Right renal pelvis (tissue), 4 donors: ENCODE results near the gene SATB2. TPM values are rescaled to one million over a fixed set of nuclear protein-coding genes. Genes with fewer than 3 reads are reported as not detected.

Experiments used
- DNase-seq, 4 donors: peaks; one replicate each; pipeline ENCODE4 v3.0.0-alpha.2; 2013; ENCODE audit warnings: low read depth in 4 of 4, low spot score in 3 of 4, missing footprints in 1 of 4
- polyA plus RNA-seq, 4 donors: library from polyadenylated mRNA; unstranded; fragments of 120-200 nt; gene quantifications; one replicate each; pipeline ENCODE4 v1.2.1, GENCODE V29; 2013; ENCODE audit not compliant: insufficient read length in 4 of 4

SATB2 gene
- polyA plus RNA-seq, 4 donors: 13.0 to 18.4 (median 15.1) TPM

DNA sequence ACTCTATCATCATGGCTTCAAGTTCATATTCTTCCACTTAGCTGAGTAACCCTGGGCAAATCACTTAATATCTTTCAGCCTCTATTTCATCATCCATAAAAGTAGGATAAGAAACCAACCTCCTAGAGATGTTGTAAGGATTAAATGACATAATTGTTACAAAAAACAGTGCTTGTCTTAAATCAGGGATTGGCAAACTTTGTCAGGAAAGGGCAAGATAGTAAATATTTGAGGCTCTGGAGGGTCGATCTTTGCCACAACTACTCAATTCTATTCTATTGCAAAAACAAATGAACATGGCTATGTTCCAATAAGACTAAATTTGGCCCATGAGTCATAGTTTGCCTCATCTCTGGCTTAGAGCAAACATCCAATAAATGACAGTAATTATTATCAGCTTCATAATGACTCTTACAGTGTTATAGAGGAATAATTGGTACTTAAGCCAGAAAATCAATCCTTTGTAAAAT lies 184.7 kb downstream of the SATB2 start:
- DNase-seq: no peak

- no peak for DNase-seq
Measured at GRCh38 chr2:199261936-199262335, 195.8 kb downstream of the SATB2 start.

- no peak for DNase-seq
Measured at GRCh38 chr2:199261239-199261638, 196.5 kb downstream of the SATB2 start.

GRCh38 chr2:199259671-199260070 lies 198.1 kb downstream of the SATB2 start:
- DNase-seq: no peak

DNA sequence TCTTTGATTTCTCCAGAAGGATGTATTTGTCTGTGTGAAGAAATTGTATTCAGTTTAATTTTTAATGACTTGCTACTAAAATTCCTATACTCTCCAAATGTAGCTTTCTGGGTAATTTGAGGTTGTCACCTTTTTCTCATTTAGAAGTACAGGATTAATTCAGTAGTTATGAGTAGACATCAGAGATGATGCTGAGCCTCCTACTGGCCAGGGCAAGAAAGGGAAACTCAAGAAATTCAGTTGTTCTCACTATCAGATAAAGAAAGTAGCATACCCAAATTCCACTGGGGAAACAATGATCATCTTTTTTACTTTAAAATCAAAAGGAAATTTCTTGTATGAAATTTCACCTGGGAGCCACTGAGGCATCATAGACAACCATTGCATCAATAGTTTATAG lies 199.4 kb downstream of the SATB2 start:
- no peak for DNase-seq

DNA sequence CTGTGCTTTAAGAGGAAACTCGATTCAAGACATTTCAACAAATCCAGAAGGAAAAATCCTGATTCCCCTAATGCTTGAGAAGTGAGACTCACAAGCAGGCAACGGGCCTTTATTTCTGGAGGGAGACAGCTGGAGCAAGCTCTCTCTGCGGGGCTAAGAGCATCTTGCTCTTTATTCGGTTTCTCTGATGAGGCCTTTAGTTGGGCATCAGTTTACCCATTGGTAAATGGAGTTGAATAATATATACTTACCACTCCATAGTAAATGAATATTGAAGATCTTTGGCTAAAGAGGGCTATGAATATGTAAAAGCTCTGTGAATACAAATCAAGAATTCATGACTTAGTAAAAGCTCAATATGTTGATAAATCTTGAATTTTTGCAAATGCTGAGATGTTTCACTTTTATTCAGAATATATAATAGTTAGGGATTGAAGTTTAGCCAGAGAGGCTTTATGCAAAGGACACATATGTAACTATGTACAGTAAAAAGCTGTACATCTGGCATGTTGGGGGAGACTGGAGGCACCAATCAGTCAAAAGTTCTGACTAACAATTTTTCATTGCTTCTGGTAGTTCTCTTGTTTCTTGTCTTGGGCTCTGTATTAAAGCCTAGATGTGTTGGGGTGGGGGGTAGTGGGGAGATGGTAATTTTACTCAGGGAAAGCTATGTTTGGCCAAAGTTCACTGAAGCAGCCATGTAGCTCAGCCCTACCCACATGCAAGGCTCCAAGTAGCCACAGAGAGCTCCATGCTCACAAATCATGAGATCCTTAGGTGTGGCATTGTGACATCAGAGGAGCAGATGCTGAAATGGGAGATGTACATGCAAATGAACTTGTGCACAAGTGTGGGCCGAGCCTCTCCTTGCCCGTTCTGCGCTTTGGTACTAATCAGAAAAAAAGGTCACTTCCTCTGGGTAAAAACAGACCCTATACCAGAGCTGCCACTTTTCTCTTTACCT lies 200.2 kb downstream of the SATB2 start:
- DNase-seq: no peak

- DNase-seq: no peak
Measured at GRCh38 chr2:199230091-199230490, 227.6 kb downstream of the SATB2 start.

- DNase-seq: no peak
Measured at GRCh38 chr2:199228887-199229819, 228.6 kb downstream of the SATB2 start.

GRCh38 chr2:199223791-199224190 lies 233.9 kb downstream of the SATB2 start:
- DNase-seq: no peak

- DNase-seq: no peak
Measured at GRCh38 chr2:199220920-199221319, 236.8 kb downstream of the SATB2 start.

DNA sequence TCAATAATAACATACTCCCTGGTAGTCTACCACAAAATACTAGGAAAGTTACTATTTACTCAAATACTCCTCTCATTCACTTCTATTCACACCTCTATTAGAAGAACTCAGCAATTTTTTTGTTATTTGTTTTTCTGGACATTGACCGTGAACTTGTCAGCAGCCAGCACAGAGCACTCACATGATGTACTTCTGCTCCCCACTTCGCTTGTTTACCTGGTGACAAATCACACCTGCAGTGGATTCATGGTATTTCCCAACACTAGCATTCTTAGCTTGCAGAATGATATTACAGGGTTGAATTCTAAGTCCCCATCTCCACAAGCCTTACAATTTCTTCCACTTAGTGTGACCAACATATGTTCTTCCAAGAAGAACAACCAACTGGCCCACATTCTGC lies 238.2 kb downstream of the SATB2 start:
- DNase-seq: no peak
